CD14-positive monocyte (primary cell): Measurements from ENCODE around the gene SPINT2. TPM values are rescaled to one million over a fixed set of nuclear protein-coding genes. Genes with fewer than 3 reads are reported as not detected.

Experiments used
- DNase-seq, 3 donors: peaks; one replicate each; pipeline ENCODE4 v3.0.0-alpha.2; 2011 to 2022
- H2AFZ ChIP-seq: 2 replicates; pipeline ENCODE4 v1.6.0; 2012; ENCODE audit warnings: mild to moderate bottlenecking, low read depth, low read length, inconsistent platforms; ENCODE audit not compliant: insufficient read depth, poor library complexity, severe bottlenecking
- H3K27ac ChIP-seq, 2 donors: 1 replicate in 1 of 2; 2 replicates in 1 of 2; pipeline ENCODE4 v1.5.1; 2012 to 2013; ENCODE audit warnings: low read length in 2 of 2, control low read depth in 1 of 2, inconsistent platforms in 1 of 2, low read depth in 1 of 2, mild to moderate bottlenecking in 1 of 2
- H3K27me3 ChIP-seq, 2 donors: one replicate each; pipeline versions ENCODE4 v1.6.0 to v1.6.1; 2011 to 2013; ENCODE audit warnings: low read length in 2 of 2; ENCODE audit not compliant: control insufficient read depth in 2 of 2, insufficient read depth in 2 of 2
- H3K36me3 ChIP-seq, 2 donors: replicated peaks in 1 of 2; 1 replicate in 1 of 2; 2 replicates in 1 of 2; pipeline versions ENCODE4 v1.5.1 to v1.6.1; 2012 to 2013; ENCODE audit warnings: low read length in 2 of 2, control low read depth in 1 of 2, inconsistent platforms in 1 of 2, mild to moderate bottlenecking in 1 of 2; ENCODE audit not compliant: insufficient read depth in 2 of 2, control insufficient read depth in 1 of 2
- H3K4me1 ChIP-seq, 2 donors: 1 replicate in 1 of 2; 2 replicates in 1 of 2; pipeline versions ENCODE4 v1.5.1 to v1.6.1; 2012 to 2013; ENCODE audit warnings: low read length in 2 of 2, control low read depth in 1 of 2, inconsistent platforms in 1 of 2, mild to moderate bottlenecking in 1 of 2, moderate library complexity in 1 of 2; ENCODE audit not compliant: insufficient read depth in 2 of 2, control insufficient read depth in 1 of 2
- H3K4me2 ChIP-seq: replicated peaks from 2 replicates; pipeline ENCODE3; 2012; ENCODE audit warnings: low read length, moderate library complexity, mild to moderate bottlenecking; ENCODE audit not compliant: poor library complexity, severe bottlenecking; ENCODE audit errors: extremely low read depth
- H3K4me3 ChIP-seq, 3 experiments: fragments of 200-600 bp in 1 of 3; sonication (generic) in 1 of 3; replicated peaks in 1 of 3; 1 replicate in 2 of 3; 2 replicates in 1 of 3; pipeline ENCODE4 v1.5.1; 2011 to 2013; ENCODE audit warnings: low read length in 3 of 3, mild to moderate bottlenecking in 3 of 3, control low read depth in 2 of 3, low read depth in 2 of 3, inconsistent platforms in 1 of 3, moderate library complexity in 1 of 3
- H3K79me2 ChIP-seq: 2 replicates; pipeline ENCODE4 v1.6.0; 2012; ENCODE audit warnings: mild to moderate bottlenecking, control low read depth, inconsistent platforms, low read length, moderate library complexity; ENCODE audit not compliant: insufficient read depth
- H3K9ac ChIP-seq: 2 replicates; pipeline ENCODE4 v1.6.0; 2017; ENCODE audit warnings: low read length, mild to moderate bottlenecking; ENCODE audit not compliant: insufficient read depth, poor library complexity, severe bottlenecking
- H3K9me3 ChIP-seq, 2 donors: replicated peaks in 1 of 2; 1 replicate in 1 of 2; 2 replicates in 1 of 2; pipeline versions ENCODE4 v1.5.1 to v1.6.1; 2012 to 2013; ENCODE audit warnings: low read length in 2 of 2, control low read depth in 1 of 2; ENCODE audit not compliant: control insufficient read depth in 1 of 2, insufficient read depth in 1 of 2
- H4K20me1 ChIP-seq: 2 replicates; pipeline ENCODE4 v1.6.0; 2012; ENCODE audit warnings: mild to moderate bottlenecking, low read length, control low read depth, moderate library complexity; ENCODE audit not compliant: insufficient read depth
- H3K27ac Mint-ChIP-seq, 7 donors: one replicate each; pipeline ENCODE4 v1.8.0; 2020; ENCODE audit warnings: mild to moderate bottlenecking in 7 of 7, mixed read lengths in 7 of 7, moderate library complexity in 6 of 7, inconsistent platforms in 2 of 7
- H3K27me3 Mint-ChIP-seq, 3 donors: one replicate each; pipeline ENCODE4 v1.8.0; 2021 to 2022; ENCODE audit warnings: low read depth in 3 of 3, mild to moderate bottlenecking in 3 of 3, mixed read lengths in 3 of 3, moderate library complexity in 3 of 3, inconsistent platforms in 1 of 3
- H3K36me3 Mint-ChIP-seq, 2 donors: one replicate each; pipeline ENCODE4 v1.8.0; 2020; ENCODE audit warnings: mixed read lengths in 2 of 2, inconsistent platforms in 1 of 2, mild to moderate bottlenecking in 1 of 2
- H3K4me1 Mint-ChIP-seq: one replicate; pipeline ENCODE4 v1.8.0; 2020; ENCODE audit warnings: mild to moderate bottlenecking, mixed read lengths
- H3K4me3 Mint-ChIP-seq, 2 donors: one replicate each; pipeline ENCODE4 v1.8.0; 2020; ENCODE audit warnings: mild to moderate bottlenecking in 2 of 2, mixed read lengths in 2 of 2, moderate library complexity in 1 of 2
- H3K9me3 Mint-ChIP-seq, 7 donors: one replicate each; pipeline ENCODE4 v1.8.0; 2020 to 2022; ENCODE audit warnings: mixed read lengths in 7 of 7, mild to moderate bottlenecking in 6 of 7, moderate library complexity in 6 of 7, inconsistent platforms in 2 of 7
- CTCF ChIP-seq: fragments of 200-600 bp; IDR thresholded peaks from one replicate; pipeline ENCODE4 v1.8.0; 2022; ENCODE audit warnings: antibody characterized with exemption, mild to moderate bottlenecking
- WGBS: methylation state at CpG from one replicate; pipeline ENCODE4 v1.1.5; 2013; ENCODE audit warnings: missing lambda C conversion rate; ENCODE audit not compliant: insufficient coverage; 5-methylcytosine and 5-hydroxymethylcytosine counted together
- intact Hi-C, 2 donors: fragments of 100-400 bp; cut with micrococcal nuclease; formaldehyde crosslinking; loops; one replicate each; pipeline versions ENCODE4 v1.15.0 to v1.15.1; 2023
- polyA plus RNA-seq, 3 donors: library from polyadenylated mRNA; depleted of rRNA in 1 of 3; unstranded in 2 of 3; stranded (reverse) in 1 of 3; fragments of 300-500 nt in 2 of 3; fragments of >200 nt in 1 of 3; fragmentation: Illumina TruSeq in 2 of 3; gene quantifications; 1 replicate in 2 of 3; 2 replicates in 1 of 3; pipeline ENCODE4 v1.2.3, GENCODE V29; 2012 to 2021

The SPINT2 gene
- polyA plus RNA-seq, 3 donors, result 42.9 to 139 (median 114) TPM

GRCh38 chr19:38280030-38280921 is 15.9 kb downstream of the SPINT2 start:
- peaks cover 6% of the 10 kb centered on the region for H4K20me1 ChIP-seq
- WGBS, result 88% methylated on average over 7 of the region's 17 CpGs
- TF ChIP-seq CTCF, result no peak
- no peaks in the 10 kb centered on the region for H3K27me3 ChIP-seq
- intact Hi-C loops, result no loop called here
- H3K27ac ChIP-seq, result no peak overlapping the region
- H3K36me3 Mint-ChIP-seq, result peaks cover 21 to 46% of the 10 kb centered on the region in 2 donors
- no peak overlapping the region for H3K9ac ChIP-seq
- peaks cover 16% of the 10 kb centered on the region for H3K79me2 ChIP-seq
- H3K4me3 Mint-ChIP-seq, result no peak overlapping the region
- peaks cover 21% of the 10 kb centered on the region for H3K4me1 Mint-ChIP-seq
- peak overlapping the region in 1 of 7 donors; percentile 60 for H3K27ac Mint-ChIP-seq
- H3K9me3 Mint-ChIP-seq, result no peaks in the 10 kb centered on the region
- no peak overlapping the region for H2AFZ ChIP-seq
- no peak overlapping the region for H3K4me3 ChIP-seq
- H3K9me3 ChIP-seq, result no peaks in the 10 kb centered on the region
- no peak for DNase-seq
- H3K27me3 Mint-ChIP-seq, result peaks cover 0 to 2% (median 0%) of the 10 kb centered on the region in 3 donors
- H3K36me3 ChIP-seq, result peaks cover 0 to 16% of the 10 kb centered on the region in 2 donors
- peaks cover 18 to 23% of the 10 kb centered on the region in 2 donors for H3K4me1 ChIP-seq
- H3K4me2 ChIP-seq, result no peak overlapping the region

- intact Hi-C loops, result no loop called here
- Mint-ChIP-seq H3K36me3 (peaks cover 33 to 52% of the 10 kb centered on the region in 2 donors), H3K4me1 (peaks cover 34% of the 10 kb centered on the region), H3K27ac (peak overlapping the region in 1 of 7 donors; percentile 42), H3K4me3 (no peak overlapping the region), H3K9me3 (no peaks in the 10 kb centered on the region), H3K27me3 (peaks cover 1 to 4% (median 2%) of the 10 kb centered on the region in 3 donors)
- no peak for DNase-seq
- Histone ChIP-seq H3K27ac (no peak overlapping the region), H3K4me2 (no peak overlapping the region), H3K9me3 (no peaks in the 10 kb centered on the region), H3K4me1 (peaks cover 34 to 38% of the 10 kb centered on the region in 2 donors), H3K79me2 (peaks cover 16% of the 10 kb centered on the region), H2AFZ (no peak overlapping the region), H3K9ac (no peak overlapping the region), H4K20me1 (peaks cover 6% of the 10 kb centered on the region), H3K36me3 (peaks cover 0 to 17% of the 10 kb centered on the region in 2 donors), H3K27me3 (no peaks in the 10 kb centered on the region), H3K4me3 (no peak overlapping the region)
- WGBS, result 85% methylated on average over 4 of the region's 7 CpGs
- no peak for TF ChIP-seq CTCF
Measured at GRCh38 chr19:38281811-38282566, 17.6 kb downstream of the SPINT2 start.
